Ascending aorta (tissue), 2 donors: Measurements from ENCODE around the gene DNAJB8. TPM values are rescaled to one million over a fixed set of nuclear protein-coding genes. Genes with fewer than 3 reads are reported as not detected.

Source experiments
- DNase-seq, 2 donors: peaks; one replicate each; pipeline ENCODE4 v3.0.0-alpha.2; 2019; ENCODE audit warnings: low spot score in 2 of 2
- H3K27ac ChIP-seq, 2 donors: fragments of 200-600 bp; sonication (generic); one replicate each; pipeline ENCODE4 v1.5.1; 2016 to 2017; ENCODE audit warnings: mild to moderate bottlenecking in 1 of 2
- H3K27me3 ChIP-seq: fragments of 200-600 bp; sonication (generic); one replicate; pipeline ENCODE4 v1.5.1; 2017
- H3K36me3 ChIP-seq, 2 donors: fragments of 200-600 bp; sonication (generic); one replicate each; pipeline ENCODE4 v1.5.1; 2016
- H3K4me1 ChIP-seq, 2 donors: fragments of 200-600 bp; sonication (generic); one replicate each; pipeline ENCODE4 v1.5.1; 2016 to 2017; ENCODE audit warnings: mild to moderate bottlenecking in 1 of 2
- H3K4me3 ChIP-seq, 2 donors: fragments of 200-600 bp; sonication (generic); one replicate each; pipeline ENCODE4 v1.5.1; 2016 to 2017; ENCODE audit warnings: mild to moderate bottlenecking in 1 of 2
- H3K9me3 ChIP-seq, 2 donors: fragments of 200-600 bp; sonication (generic); one replicate each; pipeline ENCODE4 v1.5.1; 2016
- intact Hi-C: fragments of 100-400 bp; cut with DNase I; formaldehyde crosslinking; loops from one replicate; pipeline ENCODE4 v1.15.1; 2023
- total RNA-seq: library from RNA; depleted of rRNA; stranded (reverse); fragments of >200 nt; gene quantifications from one replicate; pipeline ENCODE4 v1.1.0, GENCODE V29; 2016
- TF ChIP-seq, protein P1 (sequence below), 3 experiments: fragments of 200-600 bp in 2 of 3; fragments of 450-650 bp in 1 of 3; sonication (generic) in 2 of 3; IDR thresholded peaks; one replicate each; pipeline ENCODE4 v1.5.1; 2016 to 2019; ENCODE audit warnings: antibody characterized with exemption in 3 of 3, mild to moderate bottlenecking in 1 of 3, moderate library complexity in 1 of 3

Gene DNAJB8
- total RNA-seq, 1 donor from 2014 or later: not detected

DNA sequence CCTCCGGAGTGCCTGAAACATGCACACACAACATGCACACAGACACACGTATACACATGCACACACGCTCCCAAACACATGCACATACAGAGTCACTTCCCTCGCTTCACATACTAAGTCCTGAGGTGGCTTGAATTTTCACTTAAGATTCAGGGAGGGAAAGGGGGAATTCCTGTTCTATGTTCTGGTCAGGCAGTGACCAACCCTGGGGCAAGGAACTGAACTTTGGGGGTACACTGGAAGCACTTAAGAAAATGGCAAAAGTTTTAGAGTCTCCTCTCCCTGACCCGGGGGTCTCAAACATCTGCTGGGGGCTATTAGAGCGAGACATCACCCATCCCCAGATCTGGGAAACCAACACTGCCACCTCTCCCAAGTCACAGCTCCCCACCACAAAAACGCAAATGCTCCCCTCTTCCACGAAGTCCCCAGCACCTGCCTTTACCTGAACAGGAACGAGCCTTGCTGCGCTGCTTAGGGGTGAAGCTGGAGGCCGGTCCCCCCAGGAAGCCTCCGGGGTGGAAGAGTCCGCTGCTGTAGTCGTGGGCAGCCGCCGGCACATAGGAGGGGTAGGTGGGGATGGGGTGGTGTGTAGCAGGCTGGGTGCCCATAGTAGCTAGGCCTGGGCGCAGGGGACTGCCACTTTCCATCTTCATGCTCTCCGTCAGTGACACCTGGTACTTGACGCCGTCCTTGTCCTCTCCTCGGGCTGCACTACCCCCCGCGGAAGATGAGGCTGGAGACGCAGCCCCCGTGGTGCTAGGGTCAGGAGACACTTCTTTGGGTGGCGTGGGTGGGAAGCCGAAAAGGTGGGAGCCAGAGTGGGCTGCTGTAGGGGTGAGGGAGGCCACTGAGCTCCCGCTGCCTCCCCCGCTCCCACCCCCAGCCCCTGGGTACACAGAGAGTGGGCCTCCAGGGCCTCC lies 18.9 kb upstream of the DNAJB8 start:
- DNase-seq: no peak
- Histone ChIP-seq H3K27me3 (peaks cover 58% of the 10 kb centered on the region), H3K4me3 (peak overlapping the region in 1 of 2 donors; percentile 71), H3K36me3 (no peaks in the 10 kb centered on the region), H3K9me3 (no peaks in the 10 kb centered on the region), H3K4me1 (peaks cover 20 to 34% of the 10 kb centered on the region in 2 donors), H3K27ac (no peak overlapping the region)
- intact Hi-C loops: loop anchor here (5.0 kb wide), 1 partner anchor 122 kb away; no protein-coding TSS in a partner anchor
- TF ChIP-seq, protein P1, sequence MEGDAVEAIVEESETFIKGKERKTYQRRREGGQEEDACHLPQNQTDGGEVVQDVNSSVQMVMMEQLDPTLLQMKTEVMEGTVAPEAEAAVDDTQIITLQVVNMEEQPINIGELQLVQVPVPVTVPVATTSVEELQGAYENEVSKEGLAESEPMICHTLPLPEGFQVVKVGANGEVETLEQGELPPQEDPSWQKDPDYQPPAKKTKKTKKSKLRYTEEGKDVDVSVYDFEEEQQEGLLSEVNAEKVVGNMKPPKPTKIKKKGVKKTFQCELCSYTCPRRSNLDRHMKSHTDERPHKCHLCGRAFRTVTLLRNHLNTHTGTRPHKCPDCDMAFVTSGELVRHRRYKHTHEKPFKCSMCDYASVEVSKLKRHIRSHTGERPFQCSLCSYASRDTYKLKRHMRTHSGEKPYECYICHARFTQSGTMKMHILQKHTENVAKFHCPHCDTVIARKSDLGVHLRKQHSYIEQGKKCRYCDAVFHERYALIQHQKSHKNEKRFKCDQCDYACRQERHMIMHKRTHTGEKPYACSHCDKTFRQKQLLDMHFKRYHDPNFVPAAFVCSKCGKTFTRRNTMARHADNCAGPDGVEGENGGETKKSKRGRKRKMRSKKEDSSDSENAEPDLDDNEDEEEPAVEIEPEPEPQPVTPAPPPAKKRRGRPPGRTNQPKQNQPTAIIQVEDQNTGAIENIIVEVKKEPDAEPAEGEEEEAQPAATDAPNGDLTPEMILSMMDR (IDR thresholded peaks at IDR 0.05): no peak

DNA sequence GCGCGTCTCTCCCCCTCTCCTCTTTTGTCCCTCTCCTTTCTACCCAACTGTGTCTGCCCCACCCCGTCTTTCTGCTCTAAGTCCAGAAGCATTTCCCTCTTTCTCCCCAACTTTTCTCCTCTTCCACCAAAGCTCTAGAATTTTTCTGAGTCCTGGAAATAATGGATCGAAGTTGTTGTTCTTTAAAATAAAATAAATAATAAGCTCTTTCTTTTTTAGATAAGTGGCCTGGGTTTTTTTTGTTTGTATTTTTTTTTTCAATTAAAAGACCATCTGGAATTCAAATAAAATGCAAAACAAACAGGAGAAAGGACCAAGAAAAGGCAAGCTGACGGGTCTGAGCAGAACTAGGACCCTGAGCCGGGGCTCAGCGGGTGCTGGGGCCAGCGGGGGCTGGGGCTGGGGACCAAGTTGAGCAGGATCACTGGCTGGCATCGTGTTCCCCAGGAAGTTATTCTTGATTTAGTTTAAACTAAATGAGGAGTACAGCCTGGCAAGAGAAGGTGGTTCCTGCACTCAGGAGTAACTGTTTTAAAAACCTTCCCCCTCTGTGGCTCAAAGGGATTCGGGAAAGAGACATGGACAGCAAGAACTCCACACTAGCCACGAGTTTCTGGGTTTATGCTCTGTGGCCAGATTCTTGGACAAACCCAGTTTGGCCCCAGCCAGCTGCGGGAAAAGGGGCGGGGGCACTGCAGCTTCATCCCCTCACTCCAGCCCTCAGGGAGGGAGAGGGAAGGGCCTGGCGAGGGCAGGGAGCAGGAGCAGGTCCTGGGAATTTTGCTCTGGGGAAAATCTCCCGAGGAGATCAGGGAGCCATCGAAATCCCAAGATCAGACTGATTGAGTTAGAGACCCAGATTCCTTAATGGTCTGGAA lies 18.0 kb upstream of the DNAJB8 start:
- peaks cover 14 to 31% of the 10 kb centered on the region in 2 donors for H3K4me1 ChIP-seq
- no peak overlapping the region for H3K4me3 ChIP-seq
- intact Hi-C loops: loop anchor here (5.0 kb wide), 1 partner anchor 123 kb away; no protein-coding TSS in a partner anchor
- TF ChIP-seq, protein P1 (IDR thresholded peaks at IDR 0.05): no peak
- no peaks in the 10 kb centered on the region for H3K9me3 ChIP-seq
- peaks cover 49% of the 10 kb centered on the region for H3K27me3 ChIP-seq
- no peak for DNase-seq
- no peaks in the 10 kb centered on the region for H3K36me3 ChIP-seq
- no peak overlapping the region for H3K27ac ChIP-seq

DNA sequence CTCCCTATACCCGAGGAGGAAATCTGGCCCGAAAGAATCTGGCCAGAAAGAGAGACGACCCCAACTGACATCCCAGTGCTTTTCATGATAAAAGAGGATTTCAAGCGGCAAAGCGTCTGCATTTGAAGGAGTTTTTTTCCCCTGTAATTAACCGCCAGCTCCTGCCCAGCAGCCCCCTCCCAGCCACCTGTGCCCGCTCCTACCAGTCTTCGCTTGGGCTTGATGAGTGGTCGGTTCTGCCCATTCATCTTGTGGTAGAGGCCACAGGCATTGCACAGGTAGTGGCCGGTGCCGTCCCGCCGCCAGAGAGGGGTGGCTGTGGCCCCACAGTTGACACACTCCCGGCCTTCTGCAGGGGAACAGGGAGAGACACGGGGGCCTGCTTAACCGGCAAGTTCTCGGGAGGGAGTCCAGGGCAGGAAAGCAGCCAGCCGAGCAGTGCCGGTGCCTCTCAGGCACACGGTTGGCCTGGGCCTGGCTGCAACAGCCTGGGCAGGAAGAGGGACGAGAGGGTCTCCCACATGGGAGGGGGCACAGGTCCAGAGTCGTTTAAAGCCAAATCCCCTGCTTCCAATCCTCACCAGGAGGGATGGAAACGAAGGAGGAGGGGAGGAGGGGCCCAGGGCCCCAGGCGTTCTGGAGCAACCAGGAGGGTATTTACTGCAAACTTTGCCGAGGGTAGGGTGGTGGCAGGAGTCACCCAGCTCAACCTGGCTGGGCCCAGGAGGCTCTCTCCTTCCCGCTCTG lies 17.1 kb upstream of the DNAJB8 start:
- Histone ChIP-seq H3K4me3 (no peak overlapping the region), H3K9me3 (no peaks in the 10 kb centered on the region), H3K27ac (no peak overlapping the region), H3K4me1 (peaks cover 7 to 22% of the 10 kb centered on the region in 2 donors), H3K36me3 (no peaks in the 10 kb centered on the region), H3K27me3 (peaks cover 43% of the 10 kb centered on the region)
- no peak for DNase-seq
- TF ChIP-seq, protein P1 (IDR thresholded peaks at IDR 0.05): no peak
- intact Hi-C loops: no loop called here

DNA sequence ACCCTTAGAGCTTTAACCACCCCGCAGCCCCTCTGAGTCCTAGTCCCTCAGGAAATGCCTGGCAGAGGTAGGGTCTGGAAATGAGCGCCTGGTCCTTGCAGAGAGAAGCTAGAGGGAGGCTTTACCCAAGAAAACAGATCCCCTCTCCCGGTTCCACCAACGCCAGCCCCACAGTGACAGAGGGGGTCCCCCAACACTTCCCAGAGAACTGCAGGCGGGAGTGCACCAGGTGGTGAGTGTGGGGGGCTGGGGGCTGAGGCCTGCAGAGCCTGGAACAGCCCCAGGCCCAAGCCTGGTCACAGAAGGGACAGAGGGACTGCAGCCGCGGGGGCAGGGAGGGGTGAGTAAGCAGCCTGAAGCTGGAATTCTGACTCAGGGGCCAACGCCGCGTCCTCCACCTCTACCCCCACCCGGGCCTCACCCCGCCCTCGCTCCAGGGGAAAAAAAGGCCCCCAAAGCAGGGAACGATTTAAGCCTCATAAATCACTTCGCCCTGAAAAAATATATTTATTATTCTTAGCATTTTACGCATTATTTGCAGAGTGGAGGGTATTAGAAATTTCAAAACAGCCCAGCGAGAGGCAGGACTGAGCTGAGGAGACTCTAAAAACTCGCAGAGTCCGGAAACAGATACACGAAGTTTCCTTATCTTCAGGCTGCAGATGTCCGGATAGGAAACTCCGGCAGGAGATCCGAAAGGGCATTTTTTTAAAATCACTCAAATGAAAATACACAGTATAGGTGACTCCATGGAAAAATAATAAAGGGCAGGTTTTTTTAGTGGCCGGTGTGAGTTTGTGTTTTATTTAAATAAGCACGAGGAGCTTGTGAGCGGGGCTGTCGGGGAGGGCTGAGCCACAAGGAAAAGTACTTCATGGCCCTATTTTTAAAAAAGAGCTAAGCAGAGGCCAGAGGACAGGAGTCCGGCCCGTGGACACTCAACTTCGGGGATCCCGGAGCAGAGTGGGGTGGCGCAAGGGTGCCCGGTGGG lies 16.3 kb upstream of the DNAJB8 start:
- H3K9me3 ChIP-seq: no peaks in the 10 kb centered on the region
- DNase-seq: no peak
- H3K4me1 ChIP-seq: peaks cover 0 to 14% of the 10 kb centered on the region in 2 donors
- no peak overlapping the region for H3K4me3 ChIP-seq
- intact Hi-C loops: no loop called here
- no peaks in the 10 kb centered on the region for H3K36me3 ChIP-seq
- TF ChIP-seq, protein P1 (IDR thresholded peaks at IDR 0.05): no peak
- no peak overlapping the region for H3K27ac ChIP-seq
- H3K27me3 ChIP-seq: peaks cover 35% of the 10 kb centered on the region
